HG03039 (cell line): ENCODE results near the gene NUP188.

Source experiments
- ATAC-seq: cut with Tn5 transposase; IDR thresholded peaks from one replicate; pipeline ENCODE4 v1.9.1; 2021; ENCODE audit warnings: mild to moderate bottlenecking, moderate library complexity; ENCODE audit not compliant: unreplicated experiment

Gene NUP188

DNA sequence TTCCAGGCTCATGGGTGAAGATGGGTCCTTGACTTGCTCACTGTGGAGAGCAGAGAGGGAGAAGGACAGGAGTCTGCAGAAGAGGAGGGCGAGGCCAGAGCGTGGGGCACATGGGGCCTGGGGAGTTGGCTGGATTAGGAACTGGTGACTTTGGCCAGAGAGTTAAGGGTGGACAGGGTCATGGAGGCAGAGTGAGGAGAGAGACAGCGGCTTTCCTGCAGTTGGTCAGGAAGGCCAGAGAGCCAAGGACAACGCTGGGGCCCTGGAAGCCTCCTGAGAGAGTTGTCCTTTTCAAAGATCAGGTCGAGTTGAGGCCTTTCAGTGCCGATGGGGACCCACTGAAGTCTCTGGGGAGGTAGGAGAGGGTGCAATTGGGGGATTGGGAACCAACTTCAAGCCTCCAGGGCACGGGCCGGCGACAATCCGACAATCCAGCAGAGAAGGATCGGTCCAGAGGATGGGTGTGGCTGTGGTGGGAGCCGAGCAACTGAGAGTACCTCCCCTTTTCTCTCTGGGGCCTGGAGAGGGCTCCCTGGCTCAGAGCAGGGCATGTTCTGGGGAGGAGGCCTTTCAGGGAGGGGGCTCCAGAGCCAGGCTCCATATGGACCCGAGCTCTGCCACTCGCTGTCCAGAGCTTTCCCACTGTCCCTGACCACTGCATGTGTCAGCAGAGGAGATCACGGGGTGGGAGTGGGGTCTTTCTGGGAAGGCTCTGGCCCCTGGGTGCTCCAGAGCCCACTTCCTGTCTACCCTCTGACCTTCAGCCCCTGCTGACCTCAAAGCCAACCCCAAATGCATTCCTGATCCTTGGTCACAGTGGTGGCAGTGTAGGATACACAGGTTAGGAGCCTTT lies 34.2 kb upstream of the NUP188 start:
- ATAC-seq, result no peak

DNA sequence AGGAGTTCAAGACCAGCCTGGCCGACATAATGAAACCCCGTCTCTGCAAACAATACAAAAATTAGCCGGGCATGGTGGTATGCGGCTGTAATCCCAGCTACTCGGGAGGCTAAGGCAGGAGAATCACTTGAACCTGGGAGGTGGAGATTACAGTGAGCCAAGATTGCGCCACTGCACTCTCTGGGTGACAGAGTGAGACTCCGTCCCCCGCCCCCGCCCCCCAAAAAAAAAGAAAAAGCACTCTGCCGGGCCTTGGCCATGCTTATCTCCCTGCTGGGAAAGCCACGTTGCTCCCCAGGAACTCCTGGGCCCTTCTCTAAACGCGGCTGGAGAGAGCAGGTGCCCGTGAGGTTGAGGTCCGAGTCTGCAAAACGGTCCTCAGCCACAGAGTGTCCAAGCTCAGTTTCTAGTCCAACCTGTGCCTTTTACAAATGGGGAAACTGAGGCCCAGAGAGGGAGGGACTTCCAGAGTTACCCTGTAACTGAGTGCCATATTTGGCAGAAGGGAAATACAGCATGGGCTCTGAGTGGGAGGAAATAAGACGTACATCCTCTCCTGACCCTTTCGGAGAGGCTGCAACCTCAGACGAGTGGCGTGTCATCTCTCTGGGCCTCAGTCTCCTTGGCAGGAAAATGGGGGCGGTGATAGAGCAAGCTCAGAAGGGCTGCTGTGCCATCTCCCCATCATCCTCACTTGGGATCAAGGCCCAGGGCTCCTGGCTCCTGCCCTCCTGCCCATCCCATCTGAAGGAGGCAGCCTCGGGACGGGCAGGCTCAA lies 33.3 kb upstream of the NUP188 start:
- no peak for ATAC-seq

- ATAC-seq, result no peak
Observed at GRCh38 chr9:128916204-128916603, 31.3 kb upstream of the NUP188 start.

DNA sequence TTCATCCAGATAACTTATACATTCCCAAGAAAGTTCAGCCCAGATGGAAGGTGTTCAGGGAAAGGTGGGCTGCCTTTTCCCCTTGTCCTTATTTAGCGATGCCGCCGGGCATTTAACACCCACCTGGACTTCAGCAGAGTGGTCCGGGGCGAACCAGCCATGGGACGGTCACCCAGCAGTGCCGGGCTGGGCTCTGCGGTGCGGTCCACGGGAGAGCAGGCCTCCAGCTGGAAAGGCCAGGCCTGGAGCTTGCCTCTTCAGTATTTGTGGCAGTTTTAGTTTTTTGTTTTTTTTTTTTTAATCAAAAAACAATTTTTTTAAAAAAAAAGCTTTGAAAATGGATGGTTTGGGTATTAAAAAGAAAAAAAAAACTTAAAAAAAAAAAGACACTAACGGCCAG lies 30.8 kb upstream of the NUP188 start:
- ATAC-seq, result no peak

- ATAC-seq, result no peak
Observed at GRCh38 chr9:128917151-128917849, 30.2 kb upstream of the NUP188 start.

DNA sequence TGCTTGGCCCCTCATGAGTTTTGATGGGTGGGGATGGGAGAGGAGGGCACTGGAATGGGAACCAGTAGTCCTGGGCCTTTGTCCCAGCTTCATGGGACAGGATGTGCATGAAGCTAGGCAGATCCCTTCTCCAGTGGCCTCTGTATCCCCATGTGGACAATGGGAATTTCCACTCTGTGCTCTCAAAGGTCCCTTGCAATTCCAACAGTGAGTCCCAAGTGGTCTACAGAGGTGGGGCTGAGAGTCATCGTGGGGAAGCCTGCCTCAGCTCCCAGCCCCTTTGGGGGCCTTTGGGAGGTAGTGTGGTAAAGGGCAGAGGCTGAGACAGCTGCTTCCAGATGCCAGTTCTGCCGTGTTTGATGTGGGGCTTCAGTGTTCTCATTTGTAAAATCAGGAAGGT lies 28.6 kb upstream of the NUP188 start:
- no peak for ATAC-seq

DNA sequence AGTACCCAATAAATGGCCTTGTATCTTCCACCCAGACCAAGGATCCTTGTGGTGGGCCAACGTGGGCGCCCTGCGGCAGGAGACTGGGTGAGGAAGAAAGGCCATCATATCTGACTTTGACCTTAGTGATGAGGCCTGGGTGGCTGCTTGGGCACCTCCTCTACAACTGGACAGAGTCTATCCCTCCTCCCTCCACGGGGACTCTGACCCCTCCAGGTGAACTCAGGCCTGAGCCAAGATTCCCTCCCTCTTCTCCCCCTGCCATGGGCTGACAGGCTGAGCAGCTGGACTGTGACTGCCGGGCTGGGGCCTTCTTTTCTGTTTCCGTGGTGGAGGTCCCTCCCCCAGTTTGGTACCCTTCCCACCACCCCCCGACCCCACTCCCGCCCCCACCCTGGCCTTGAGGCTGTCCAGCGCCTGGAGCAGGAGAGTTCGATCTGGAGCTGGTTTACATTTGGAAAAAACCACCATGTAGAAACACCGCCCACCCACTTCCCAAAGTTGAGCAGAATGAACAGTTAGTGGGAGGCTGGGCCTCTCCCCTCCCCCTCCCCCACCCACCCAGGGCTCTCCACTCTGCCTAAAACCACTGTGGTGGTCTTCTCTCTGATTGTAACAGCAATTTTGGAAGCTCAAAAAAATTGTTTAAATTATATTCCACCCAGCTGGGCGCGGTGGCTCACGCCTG lies 28.0 kb upstream of the NUP188 start:
- ATAC-seq, result no peak

GRCh38 chr9:128920381-128921058 lies 27.0 kb upstream of the NUP188 start, which contains the start of gene PHYHD1:
TSS of gene PHYHD1 (plus strand) at chr9:128920982. CDS start at chr9:128922324, 1,342 bp downstream.
- ATAC-seq, result no peak

- no peak for ATAC-seq
Observed at GRCh38 chr9:128921881-128922763, 25.4 kb upstream of the NUP188 start.

DNA sequence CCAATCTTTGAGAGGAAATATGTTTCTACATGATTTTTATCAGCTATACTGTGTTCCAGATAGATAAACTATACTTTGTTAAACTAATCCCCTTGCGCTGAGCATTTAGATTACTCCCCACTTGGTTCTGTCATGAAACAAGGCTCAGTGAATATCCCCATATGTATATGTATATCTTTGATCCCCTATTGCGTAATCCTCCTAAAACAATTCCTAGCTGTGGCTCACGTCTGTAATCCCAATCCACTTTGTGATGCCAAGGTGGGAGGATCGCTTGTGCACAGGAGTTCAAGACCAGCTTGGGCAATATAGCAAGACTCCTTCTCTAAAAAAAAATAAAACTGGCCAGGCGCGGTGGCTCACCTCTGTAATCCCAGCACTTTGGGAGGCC lies 24.0 kb upstream of the NUP188 start:
- ATAC-seq, result no peak

DNA sequence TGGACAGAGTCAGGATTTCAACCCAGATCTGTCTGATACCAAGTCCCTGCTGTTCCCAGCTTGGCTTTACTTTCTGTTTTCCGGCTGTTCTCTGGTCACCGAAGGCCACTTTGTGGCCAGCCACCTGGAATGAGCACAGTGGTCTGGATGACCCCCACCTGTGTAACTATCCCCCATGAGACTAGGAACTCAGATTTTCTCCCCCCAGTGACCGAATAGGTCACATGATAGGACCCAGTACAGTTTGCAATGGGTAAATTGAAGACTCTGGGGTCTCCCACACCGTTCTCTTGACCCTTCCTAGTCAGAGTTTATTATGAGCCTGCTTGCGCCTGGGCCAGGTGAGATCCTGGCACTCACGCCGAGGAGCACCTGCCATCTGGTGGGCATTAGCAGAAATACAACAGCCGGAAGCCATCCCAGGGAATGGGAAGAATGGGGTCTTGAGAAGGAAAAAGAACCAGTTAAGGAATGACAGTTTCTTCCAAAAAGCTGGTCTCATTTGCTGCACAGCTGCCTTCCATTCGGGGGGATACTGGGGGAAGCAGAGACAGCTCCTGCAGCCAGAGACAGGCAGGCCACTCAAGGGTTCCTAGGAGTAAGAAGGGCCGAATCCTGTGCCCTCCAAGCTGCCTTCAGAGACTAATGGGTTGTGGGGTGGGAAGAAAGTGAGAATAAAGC lies 19.6 kb upstream of the NUP188 start:
- ATAC-seq, result no peak

DNA sequence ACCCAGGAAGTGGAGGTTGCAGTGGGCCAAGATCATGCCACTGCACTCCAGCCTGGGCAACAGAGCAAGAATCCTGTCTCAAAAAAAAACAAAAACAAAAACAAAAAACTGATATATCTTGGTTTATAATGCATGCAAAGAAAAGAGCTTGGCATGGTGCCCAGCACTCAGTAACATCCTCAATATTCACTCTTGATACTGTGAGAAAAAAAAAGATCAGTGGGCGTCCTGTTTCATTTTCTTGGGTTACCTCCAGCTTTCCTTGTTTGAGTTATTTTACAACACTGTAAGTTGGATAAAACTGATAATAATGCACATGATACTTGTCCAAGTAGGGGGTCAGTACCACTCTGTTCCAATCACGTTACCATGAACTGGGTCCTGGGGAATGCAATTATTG lies 18.9 kb upstream of the NUP188 start:
- ATAC-seq, result no peak

DNA sequence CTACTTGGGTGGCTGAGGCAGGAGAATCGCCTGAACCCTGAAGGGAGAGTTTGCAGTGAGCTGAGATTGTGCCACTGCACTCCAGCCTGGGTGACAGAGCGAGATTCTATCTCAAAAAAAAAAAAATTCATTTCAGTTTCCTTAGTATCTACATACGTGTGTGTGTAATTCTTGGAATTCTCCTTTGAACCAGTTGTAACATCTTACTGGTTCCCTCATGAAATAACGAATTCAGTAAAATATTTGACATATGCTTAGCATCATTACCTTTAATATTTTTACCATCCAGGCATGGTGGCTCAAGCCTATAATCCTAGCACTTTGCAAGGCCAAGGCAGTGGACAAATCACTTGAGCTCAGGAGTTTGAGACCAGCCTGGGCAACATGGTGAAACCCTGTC lies 17.9 kb upstream of the NUP188 start:
- ATAC-seq, result no peak

- ATAC-seq, result no peak
Observed at GRCh38 chr9:128933731-128934130, 13.8 kb upstream of the NUP188 start.

DNA sequence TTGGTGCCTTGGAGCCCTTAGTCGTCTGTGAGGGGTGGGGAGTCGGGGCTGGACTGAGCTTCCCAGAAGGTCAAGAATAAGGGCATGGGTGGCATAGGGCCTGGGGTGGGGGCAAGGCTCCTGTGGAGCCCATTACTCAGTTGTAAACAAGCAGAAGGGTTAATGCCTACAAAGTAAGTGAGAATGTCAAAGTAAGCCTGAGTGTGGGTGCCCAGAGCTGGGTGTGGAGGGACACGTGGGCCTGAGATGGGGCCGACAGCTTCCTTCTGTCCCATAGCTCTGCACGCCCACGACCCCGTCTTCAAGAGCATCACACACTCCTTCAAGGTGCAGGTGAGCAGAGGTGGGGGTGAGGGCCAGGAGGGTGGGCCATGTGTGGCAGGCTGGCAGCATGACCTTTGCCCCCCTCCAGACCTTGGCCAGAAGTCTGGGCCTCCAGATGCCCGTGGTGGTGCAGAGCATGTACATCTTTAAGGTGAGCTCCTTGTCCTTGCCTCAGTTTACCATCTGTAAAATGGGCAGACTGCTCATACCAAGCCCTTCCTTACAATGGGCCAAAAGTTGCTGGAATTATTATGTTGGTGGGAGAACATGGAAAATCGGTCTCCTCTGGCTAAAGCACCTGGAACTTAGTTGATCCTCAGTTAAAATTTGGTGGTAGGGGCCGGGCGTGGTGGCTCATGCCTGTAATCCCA lies 11.2 kb upstream of the NUP188 start:
- ATAC-seq, result no peak

GRCh38 chr9:128937310-128938165 lies 10.0 kb upstream of the NUP188 start:
- no peak for ATAC-seq

DNA sequence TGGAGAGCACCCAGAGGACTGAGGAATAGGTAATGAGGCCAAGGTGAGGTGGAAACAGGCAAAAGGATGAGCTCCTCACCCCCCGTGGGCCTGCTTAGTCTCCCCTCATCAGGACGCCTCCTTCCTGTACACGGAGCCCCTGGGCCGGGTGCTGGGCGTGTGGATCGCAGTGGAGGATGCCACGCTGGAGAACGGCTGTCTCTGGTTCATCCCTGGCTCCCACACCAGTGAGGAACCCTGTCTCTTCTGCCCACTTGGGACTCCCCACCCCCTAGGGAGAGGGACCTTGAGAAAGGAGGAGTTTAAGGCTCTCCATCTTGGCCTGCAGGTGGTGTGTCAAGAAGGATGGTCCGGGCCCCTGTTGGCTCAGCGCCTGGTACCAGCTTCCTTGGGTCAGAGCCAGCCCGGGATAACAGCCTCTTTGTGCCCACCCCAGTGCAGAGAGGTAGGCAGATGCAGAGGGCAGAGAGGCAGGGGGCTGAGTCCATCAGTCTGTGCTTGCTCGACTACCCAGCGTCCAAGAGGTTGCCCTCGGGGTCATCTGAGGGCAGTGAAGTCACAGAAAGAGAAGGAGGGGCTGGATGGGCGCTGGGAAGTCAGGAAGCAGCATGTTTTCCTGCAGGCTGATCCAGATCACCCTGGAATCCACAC lies 7.1 kb upstream of the NUP188 start:
- ATAC-seq, result no peak
